Neural cell (in vitro differentiated cells): ENCODE results near the gene PTRH1. TPM values are rescaled to one million over a fixed set of nuclear protein-coding genes. Genes with fewer than 3 reads are reported as not detected.

Experiments used
- H2AFZ ChIP-seq: fragments of 200-600, 300-800 bp; sonication (generic), shearing (Covaris generic); 2 replicates; pipeline ENCODE4 v1.6.0; 2014; ENCODE audit warnings: low read depth, mild to moderate bottlenecking, antibody characterized with exemption, low read length, moderate library complexity
- H3F3A ChIP-seq: fragments of 200-600 bp; shearing (Covaris generic); 2 replicates; pipeline ENCODE4 v1.6.1; 2016; ENCODE audit warnings: mild to moderate bottlenecking, moderate library complexity, mixed read lengths, antibody characterized with exemption, low read length; ENCODE audit not compliant: insufficient read depth, poor library complexity, severe bottlenecking
- H3K27ac ChIP-seq: fragments of 200-600, 300-800 bp; sonication (generic), shearing (Covaris generic); 2 replicates; pipeline ENCODE4 v1.5.1; 2014; ENCODE audit warnings: mild to moderate bottlenecking, low read length, moderate library complexity
- H3K27me3 ChIP-seq: fragments of 300-800, 200-600 bp; sonication (generic), shearing (Covaris generic); 2 replicates; pipeline ENCODE4 v1.6.0; 2014; ENCODE audit warnings: mild to moderate bottlenecking, low read depth, low read length, moderate library complexity; ENCODE audit not compliant: insufficient read depth
- H3K36me3 ChIP-seq: fragments of 300-800, 200-600 bp; sonication (generic), shearing (Covaris generic); 2 replicates; pipeline ENCODE4 v1.5.1; 2014; ENCODE audit warnings: mild to moderate bottlenecking, antibody characterized with exemption, low read length, moderate library complexity; ENCODE audit not compliant: insufficient read depth
- H3K4me2 ChIP-seq: fragments of 300-800, 200-600 bp; sonication (generic), shearing (Covaris generic); 2 replicates; pipeline ENCODE4 v1.6.0; 2014; ENCODE audit warnings: mild to moderate bottlenecking, low read length
- H3K4me3 ChIP-seq: fragments of 300-800, 200-600 bp; sonication (generic), shearing (Covaris generic); 2 replicates; pipeline ENCODE4 v1.5.1; 2014; ENCODE audit warnings: mild to moderate bottlenecking, low read length, moderate library complexity
- H3K79me2 ChIP-seq: fragments of 200-600 bp; shearing (Covaris generic); replicated peaks from 2 replicates; pipeline ENCODE4 v1.6.0; 2014; ENCODE audit warnings: mild to moderate bottlenecking, low read length, moderate library complexity; ENCODE audit not compliant: insufficient read depth
- H3K9ac ChIP-seq: fragments of 300-800, 200-600 bp; sonication (generic), shearing (Covaris generic); 2 replicates; pipeline ENCODE4 v1.6.1; 2016; ENCODE audit warnings: mild to moderate bottlenecking, low read length, mixed read lengths
- H3K9me2 ChIP-seq: fragments of 200-600 bp; shearing (Covaris generic); 2 replicates; pipeline ENCODE4 v1.6.1; 2016; ENCODE audit warnings: mild to moderate bottlenecking, low read length, mixed read lengths; ENCODE audit not compliant: insufficient read depth
- H3K9me3 ChIP-seq: fragments of 200-600, 300-800 bp; sonication (generic), shearing (Covaris generic); 2 replicates; pipeline ENCODE4 v1.6.1; 2016; ENCODE audit warnings: mild to moderate bottlenecking, mixed run types, low read length, moderate library complexity, mixed read lengths
- H4K20me1 ChIP-seq: fragments of 200-600 bp; shearing (Covaris generic); 2 replicates; pipeline ENCODE4 v1.6.1; 2016; ENCODE audit warnings: mild to moderate bottlenecking, mixed run types; ENCODE audit not compliant: insufficient read depth
- CTCF ChIP-seq: fragments of 450-650 bp; IDR thresholded peaks from 2 replicates; pipeline ENCODE4 v1.5.1; 2014; ENCODE audit warnings: antibody characterized with exemption, mild to moderate bottlenecking, moderate library complexity; ENCODE audit not compliant: poor library complexity, severe bottlenecking
- EP300 ChIP-seq: fragments of 450-650 bp; conservative IDR thresholded peaks from 2 replicates; pipeline ENCODE4 v1.6.1; 2014; ENCODE audit warnings: antibody characterized with exemption, mild to moderate bottlenecking, moderate library complexity; ENCODE audit not compliant: poor library complexity, severe bottlenecking
- EZH2 ChIP-seq: fragments of 200-600, 300-800 bp; shearing (Covaris generic), sonication (generic); IDR thresholded peaks from 2 replicates; pipeline ENCODE4 v1.6.1; 2014; ENCODE audit warnings: antibody characterized with exemption, low read length, borderline replicate concordance, mild to moderate bottlenecking; ENCODE audit not compliant: insufficient read depth, poor library complexity, severe bottlenecking
- MXI1 ChIP-seq: fragments of 450-650 bp; conservative IDR thresholded peaks from 2 replicates; pipeline ENCODE4 v1.6.1; 2014; ENCODE audit warnings: antibody characterized with exemption, mild to moderate bottlenecking; ENCODE audit not compliant: poor library complexity, severe bottlenecking
- POLR2AphosphoS5 ChIP-seq: IDR thresholded peaks from 2 replicates; pipeline ENCODE4 v1.6.1; 2012
- RAD21 ChIP-seq: fragments of 450-650 bp; conservative IDR thresholded peaks from 2 replicates; pipeline ENCODE4 v1.6.1; 2014; ENCODE audit warnings: antibody characterized with exemption, mild to moderate bottlenecking, moderate library complexity
- REST ChIP-seq: IDR thresholded peaks from 2 replicates; pipeline ENCODE4 v1.6.1; 2012; ENCODE audit warnings: borderline replicate concordance
- SMC3 ChIP-seq: fragments of 450-650 bp; conservative IDR thresholded peaks from 2 replicates; pipeline ENCODE4 v1.6.1; 2014; ENCODE audit warnings: antibody characterized with exemption, mild to moderate bottlenecking, moderate library complexity; ENCODE audit not compliant: poor library complexity
- TAF1 ChIP-seq: IDR thresholded peaks from 2 replicates; pipeline ENCODE4 v1.6.1; 2012; ENCODE audit warnings: low read depth
- polyA plus RNA-seq: library from polyadenylated mRNA; depleted of rRNA; stranded (reverse); fragments of >200 nt; gene quantifications from 2 replicates; pipeline ENCODE4 v1.2.3, GENCODE V29; 2014

PTRH1 gene
- polyA plus RNA-seq, 1 donor from 2014 or later: 20.0 TPM

GRCh38 chr9:127734747-127735529 is 19.5 kb upstream of the PTRH1 start, which contains the start of gene TOR2A:
TOR2A (minus strand) TSS chr9:127735294; CDS start chr9:127735270, 24 bp downstream.
- H2AFZ ChIP-seq: peak within 1 kb of the TSS; percentile 59
- H3K9ac ChIP-seq: peak within 1 kb of the TSS; percentile 95
- H3K27ac ChIP-seq: peak within 1 kb of the TSS; percentile 97
- H3K4me2 ChIP-seq: peak within 1 kb of the TSS; percentile 89
- no peaks in the 10 kb centered on the region for H3F3A ChIP-seq
- no peaks in the 10 kb centered on the region for H3K27me3 ChIP-seq
- no peaks in the 10 kb centered on the region for H4K20me1 ChIP-seq
- no peaks in the 10 kb centered on the region for H3K9me3 ChIP-seq
- no peaks in the 10 kb centered on the region for H3K36me3 ChIP-seq
- peak within 1 kb of the TSS; percentile 90 for H3K4me3 ChIP-seq
- H3K9me2 ChIP-seq: no peaks in the 10 kb centered on the region
- peaks cover 3% of the 10 kb centered on the region for H3K79me2 ChIP-seq
- TF ChIP-seq CTCF: peak; percentile 99
- TF ChIP-seq REST: peak; percentile 17
- no peak for TF ChIP-seq EZH2
- TF ChIP-seq MXI1: peak; percentile 95
- peak; percentile 93 for TF ChIP-seq RAD21
- TF ChIP-seq EP300: peak; percentile 92
- TF ChIP-seq POLR2AphosphoS5: peak; percentile 82
- no peak for TF ChIP-seq TAF1
- peak; percentile 90 for TF ChIP-seq SMC3

GRCh38 chr9:127734247-127734746 is 18.8 kb upstream of the PTRH1 start:
- Histone ChIP-seq H3K27ac (peak overlapping the region; percentile 97), H3K9ac (peak overlapping the region; percentile 95), H3F3A (no peaks in the 10 kb centered on the region), H3K27me3 (no peaks in the 10 kb centered on the region), H4K20me1 (no peaks in the 10 kb centered on the region), H3K9me3 (no peaks in the 10 kb centered on the region), H3K9me2 (no peaks in the 10 kb centered on the region), H3K4me2 (peak overlapping the region; percentile 64), H3K4me3 (peak overlapping the region; percentile 90), H3K79me2 (peaks cover 3% of the 10 kb centered on the region), H2AFZ (peak overlapping the region; percentile 59), H3K36me3 (no peaks in the 10 kb centered on the region)
- TF ChIP-seq RAD21: peak; percentile 92
- peak; percentile 88 for TF ChIP-seq SMC3
- TF ChIP-seq EP300: no peak
- peak; percentile 61 for TF ChIP-seq MXI1
